Endothelial cell of umbilical vein (primary cell): ENCODE data around the gene GPS1. TPM values are rescaled to one million over a fixed set of nuclear protein-coding genes. Genes with fewer than 3 reads are reported as not detected.

Experiments
- BruUV-seq: library from RNA; stranded (reverse); fragments of 400-500 nt; replicated peaks from 2 replicates; lab custom pipeline; 2021; lab: Mats Ljungman, UMichigan
- CTCF ChIA-PET: fragments of 300-600, 350-600 bp; sonication (Branson Sonifier 250); formaldehyde crosslinking; loops from one replicate; lab custom pipeline; 2021; ENCODE audit warnings: antibody characterized with exemption, inconsistent platforms; lab: Charles Lee
- POLR2A ChIA-PET: fragments of 300-600, 350-600 bp; sonication (Branson Sonifier 250); formaldehyde crosslinking; loops from one replicate; lab custom pipeline; 2021; ENCODE audit warnings: antibody characterized with exemption, inconsistent platforms; lab: Charles Lee
- DNase-seq: peaks from one replicate; pipeline ENCODE4 v3.0.0-alpha.2; 2011; ENCODE audit warnings: low read depth, low spot score
- FAIRE-seq: peaks from 2 replicates; lab custom pipeline; 2011; peaks lifted over from hg19 to GRCh38; lab: Jason Lieb, UNC
- H2AFZ ChIP-seq: 2 replicates; pipeline ENCODE4 v1.6.0; 2012; ENCODE audit warnings: low read depth, low read length, control low read depth, inconsistent platforms
- H3K27ac ChIP-seq: 2 replicates; pipeline ENCODE4 v1.5.1; 2011; ENCODE audit warnings: low read depth, mild to moderate bottlenecking, control low read depth, low read length, moderate library complexity; ENCODE audit not compliant: insufficient read depth
- H3K27me3 ChIP-seq, 2 experiments: 2 replicates each; pipeline versions ENCODE4 v1.6.0 to v1.6.1; 2011; ENCODE audit warnings: low read length in 2 of 2, mixed read lengths in 1 of 2; ENCODE audit not compliant: control insufficient read depth in 2 of 2, insufficient read depth in 2 of 2
- H3K36me3 ChIP-seq, 2 experiments: 2 replicates in 1 of 2; 3 replicates in 1 of 2; pipeline ENCODE4 v1.5.1; 2011; ENCODE audit warnings: low read length in 2 of 2, mild to moderate bottlenecking in 1 of 2, moderate library complexity in 1 of 2; ENCODE audit not compliant: control insufficient read depth in 2 of 2, insufficient read depth in 2 of 2; ENCODE audit errors: extremely low read depth in 1 of 2
- H3K4me1 ChIP-seq: 3 replicates; pipeline ENCODE4 v1.5.1; 2011; ENCODE audit warnings: mild to moderate bottlenecking, low read length; ENCODE audit not compliant: control insufficient read depth, insufficient read depth; ENCODE audit errors: extremely low read depth
- H3K4me2 ChIP-seq: 2 replicates; pipeline ENCODE4 v1.6.1; 2011; ENCODE audit warnings: low read length, control low read depth, mixed read lengths; ENCODE audit not compliant: insufficient read depth
- H3K4me3 ChIP-seq, 3 experiments: fragments of 200-600 bp in 1 of 3; sonication (generic), shearing (Covaris generic) in 1 of 3; replicated peaks in 1 of 3; 2 replicates each; pipeline ENCODE4 v1.5.1; 2011 to 2016; ENCODE audit warnings: control low read depth in 3 of 3, low read length in 3 of 3, mild to moderate bottlenecking in 2 of 3, inconsistent platforms in 1 of 3, low read depth in 1 of 3, moderate library complexity in 1 of 3; ENCODE audit not compliant: insufficient read depth in 1 of 3
- H3K79me2 ChIP-seq: 2 replicates; pipeline ENCODE4 v1.6.0; 2012; ENCODE audit warnings: low read length, inconsistent platforms; ENCODE audit not compliant: control insufficient read depth, insufficient read depth
- H3K9ac ChIP-seq: replicated peaks from 2 replicates; pipeline ENCODE3; 2011; ENCODE audit warnings: low read length, control low read depth; ENCODE audit not compliant: insufficient read depth; ENCODE audit errors: extremely low read depth
- H3K9me1 ChIP-seq: replicated peaks from 3 replicates; pipeline ENCODE4 v1.6.0; 2011; ENCODE audit warnings: mild to moderate bottlenecking, low read length; ENCODE audit not compliant: control insufficient read depth, insufficient read depth; ENCODE audit errors: extremely low read depth
- H3K9me3 ChIP-seq: replicated peaks from 2 replicates; pipeline ENCODE4 v1.5.1; 2012; ENCODE audit warnings: low read length, inconsistent platforms; ENCODE audit not compliant: control insufficient read depth, insufficient read depth
- H4K20me1 ChIP-seq: replicated peaks from 2 replicates; pipeline ENCODE3; 2011; ENCODE audit warnings: mild to moderate bottlenecking, low read length; ENCODE audit not compliant: control insufficient read depth, insufficient read depth; ENCODE audit errors: extremely low read depth
- CTCF ChIP-seq, 2 donors: IDR thresholded peaks; 1 replicate in 1 of 2; 2 replicates in 1 of 2; pipeline ENCODE4 v1.5.1; 2011; ENCODE audit warnings: low read length in 2 of 2, mild to moderate bottlenecking in 2 of 2, moderate library complexity in 2 of 2, control low read depth in 1 of 2, inconsistent platforms in 1 of 2, low read depth in 1 of 2; ENCODE audit not compliant: insufficient read depth in 1 of 2; ENCODE audit errors: extremely low read depth in 1 of 2
- EZH2 ChIP-seq: IDR thresholded peaks from 2 replicates; pipeline ENCODE4 v1.6.1; 2012; ENCODE audit warnings: borderline replicate concordance, low read depth, mild to moderate bottlenecking, moderate library complexity, low read length, inconsistent platforms; ENCODE audit not compliant: severe bottlenecking
- FOS ChIP-seq: IDR thresholded peaks from 2 replicates; pipeline ENCODE4 v1.6.1; 2011; ENCODE audit warnings: mild to moderate bottlenecking, low read length, moderate library complexity, borderline replicate concordance; ENCODE audit not compliant: insufficient read depth
- GATA2 ChIP-seq: IDR thresholded peaks from 2 replicates; pipeline ENCODE4 v1.7.0; 2011; ENCODE audit warnings: low read depth, mild to moderate bottlenecking, moderate library complexity, mixed read lengths, low read length; ENCODE audit not compliant: insufficient read length, insufficient read depth
- JUN ChIP-seq: IDR thresholded peaks from 2 replicates; pipeline ENCODE4 v1.6.1; 2011; ENCODE audit warnings: borderline replicate concordance, low read depth; ENCODE audit not compliant: insufficient read length, insufficient read depth
- MYC ChIP-seq: IDR thresholded peaks from one replicate; pipeline ENCODE4 v1.6.1; 2011; ENCODE audit warnings: mild to moderate bottlenecking, low read depth, low read length
- POLR2A ChIP-seq: IDR thresholded peaks from 2 replicates; pipeline ENCODE4 v1.6.1; 2012; ENCODE audit warnings: low read depth, mild to moderate bottlenecking, control low read depth, low read length
- POLR2AphosphoS5 ChIP-seq: IDR thresholded peaks from 2 replicates; pipeline ENCODE4 v1.6.1; 2012; ENCODE audit warnings: low read depth, mild to moderate bottlenecking, control low read depth, low read length, moderate library complexity; ENCODE audit not compliant: insufficient read depth
- dilution Hi-C: fragments of 300-500 bp; cut with MboI; formaldehyde crosslinking; loops from one replicate; pipeline ENCODE4 v1.15.0; 2019; ENCODE audit warnings: low sequenced_read_pairs; ENCODE audit not compliant: extremely low pct_ligation_motif_present
- intact Hi-C: fragments of 100-400 bp; cut with micrococcal nuclease; formaldehyde crosslinking; loops from one replicate; pipeline ENCODE4 v1.10.0; 2022
- polyA plus RNA-seq, 4 experiments: library from polyadenylated mRNA; depleted of rRNA in 3 of 4; stranded (reverse) in 3 of 4; unstranded in 1 of 4; fragments of >200 nt; gene quantifications; 2 replicates each; pipeline versions ENCODE4 v1.2.1 to v1.2.3, GENCODE V29; 2011 to 2012; ENCODE audit warnings: missing spikeins in 1 of 4
- total RNA-seq: library from RNA; stranded (reverse); gene quantifications from 2 replicates; pipeline ENCODE4 v1.2.3, GENCODE V29; 2021
- TF ChIP-seq, protein P1 (sequence below): IDR thresholded peaks from 2 replicates; pipeline ENCODE4 v1.6.1; 2011; ENCODE audit not compliant: insufficient read depth, insufficient read length

Gene GPS1
- total and polyA plus RNA-seq, 2 donors (not counting 3 experiments of a cell fraction or from before 2014, with no cell fraction given): 116 to 178 TPM

DNA sequence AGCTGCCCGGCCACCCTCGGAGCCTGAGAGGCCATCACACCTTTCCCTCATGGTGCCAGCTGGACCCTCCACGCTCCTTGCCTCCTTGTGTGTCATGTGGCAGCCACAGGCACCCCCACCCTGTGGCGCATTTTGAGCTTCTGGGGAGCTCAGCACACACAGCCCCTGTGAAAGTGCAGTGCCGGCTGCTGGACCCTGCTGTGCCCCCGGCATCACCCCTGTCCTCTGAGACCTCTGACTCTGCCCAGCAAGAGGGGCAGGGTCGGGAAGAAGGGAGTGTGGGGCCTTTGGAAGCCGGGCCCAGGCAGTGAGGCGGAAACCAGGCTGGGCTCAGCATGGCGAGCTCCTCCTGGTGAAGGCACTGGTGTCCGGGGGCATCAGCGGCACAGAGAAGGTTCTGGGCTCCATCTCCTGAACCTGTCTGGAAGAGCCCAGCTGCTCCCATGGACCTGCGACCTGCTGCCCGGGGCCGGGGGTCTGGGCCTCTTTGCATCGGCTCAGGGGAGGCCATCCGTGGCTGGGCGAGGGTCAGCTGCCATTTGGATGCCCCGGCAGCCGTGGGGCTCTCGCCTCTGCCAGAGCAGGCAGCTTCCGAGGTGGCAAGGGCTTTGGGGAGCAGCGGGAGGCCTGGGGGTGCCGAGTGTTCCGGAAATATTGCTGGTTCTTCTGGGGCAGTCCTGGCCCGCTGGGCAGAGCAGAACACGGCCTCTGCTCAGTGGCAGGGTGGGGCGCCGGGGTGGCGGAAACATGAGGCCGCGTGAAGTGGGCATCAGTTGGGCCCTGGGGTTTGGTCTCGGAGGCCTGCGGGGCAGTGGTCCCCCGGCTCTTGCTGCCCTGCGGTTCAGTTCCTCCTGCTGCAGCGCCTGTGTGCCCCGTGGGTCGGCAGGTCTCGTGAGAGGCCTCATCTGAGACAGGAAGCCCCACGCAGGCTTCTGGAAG, 46.9 kb upstream of the GPS1 start:
- H3K36me3 ChIP-seq: no peaks in the 10 kb centered on the region
- TF ChIP-seq GATA2 (no peak), CTCF (IDR thresholded peaks at IDR 0.05; ENCODE audit: extremely low read depth in 1 of 2, insufficient read depth in 1 of 2, low read depth in 1 of 2, low read length in 2 of 2) (no peak), MYC (no peak), POLR2AphosphoS5 (no peak), POLR2A (no peak), EZH2 (no peak), FOS (no peak), JUN (no peak)
- TF ChIP-seq, protein P1, sequence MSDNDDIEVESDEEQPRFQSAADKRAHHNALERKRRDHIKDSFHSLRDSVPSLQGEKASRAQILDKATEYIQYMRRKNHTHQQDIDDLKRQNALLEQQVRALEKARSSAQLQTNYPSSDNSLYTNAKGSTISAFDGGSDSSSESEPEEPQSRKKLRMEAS: no peak
- dilution Hi-C loops: no loop called here
- POLR2A ChIA-PET: no interaction called here
- H2AFZ ChIP-seq: no peak overlapping the region
- FAIRE-seq (no peak), DNase-seq (no peak)
- peak overlapping the region; percentile 19 for H3K27ac ChIP-seq
- no peaks in the 10 kb centered on the region for H4K20me1 ChIP-seq
- intact Hi-C loops: loop anchor here (5.0 kb wide), 1 partner anchor 77 kb away; the partner anchor contains the start of gene MAFG
- H3K4me3 ChIP-seq: no peak overlapping the region
- H3K9ac ChIP-seq: no peak overlapping the region
- H3K27me3 ChIP-seq: no peaks in the 10 kb centered on the region
- H3K9me3 ChIP-seq: no peaks in the 10 kb centered on the region
- H3K9me1 ChIP-seq: no peaks in the 10 kb centered on the region
- CTCF ChIA-PET: interaction anchor here (1.1 to 3.5 kb wide), 8 partner anchors 9 to 45 kb away, joined by 3 to 30 read pairs (median 6); partner anchors contain the start of genes CENPX, DCXR and LRRC45
- H3K4me2 ChIP-seq: no peak overlapping the region
- peaks cover 13% of the 10 kb centered on the region for H3K4me1 ChIP-seq
- H3K79me2 ChIP-seq: no peaks in the 10 kb centered on the region
- no TSS peak for BruUV-seq
